HFFc6 (cell line): ENCODE data around the gene ZMIZ2. TPM values are rescaled to one million over a fixed set of nuclear protein-coding genes. Genes with fewer than 3 reads are reported as not detected.
A peak's percentile ranks its signal among the peaks of the same experiment; 100 is the strongest.
"Not testable (repeated sequence)": the region's sequence is repeated elsewhere in the genome, so short reads cannot be mapped to it uniquely, and the experiment has no call there.

Experiments
- DNase-seq: peaks from one replicate; pipeline ENCODE4 v3.0.0-alpha.2; 2018
- H3K27ac Mint-ChIP-seq: 2 replicates; pipeline ENCODE4 v1.8.0; 2020; ENCODE audit warnings: mild to moderate bottlenecking, mixed read lengths
- H3K27me3 Mint-ChIP-seq: 2 replicates; pipeline ENCODE4 v1.8.0; 2021; ENCODE audit warnings: mild to moderate bottlenecking, moderate library complexity, mixed read lengths; ENCODE audit not compliant: insufficient read depth
- H3K36me3 Mint-ChIP-seq: 2 replicates; pipeline ENCODE4 v1.8.0; 2021; ENCODE audit warnings: low read depth, mixed read lengths
- H3K4me1 Mint-ChIP-seq: 2 replicates; pipeline ENCODE4 v1.8.0; 2020; ENCODE audit warnings: low read depth, mixed read lengths
- H3K4me3 Mint-ChIP-seq: 2 replicates; pipeline ENCODE4 v1.8.0; 2020; ENCODE audit warnings: mild to moderate bottlenecking, moderate library complexity, mixed read lengths
- H3K9me3 Mint-ChIP-seq: 2 replicates; pipeline ENCODE4 v1.8.0; 2020; ENCODE audit warnings: mild to moderate bottlenecking, mixed read lengths
- CTCF ChIP-seq: fragments of 200-600 bp; sonication (generic); IDR thresholded peaks from 2 replicates; pipeline ENCODE4 v1.5.0; 2021; ENCODE audit warnings: antibody characterized with exemption, mild to moderate bottlenecking
- total RNA-seq, 6 experiments: library from RNA; stranded (reverse); fragmentation: NEBNext Ultra II Directional; extraction: Animal tissue kit (Norgen Biotek cat#: 25700); gene quantifications; 2 replicates in 1 of 6; 3 replicates in 5 of 6; pipeline ENCODE4 v1.2.3, GENCODE V29; 2021

Gene ZMIZ2
- total RNA-seq, 6 experiments from 2014 or later, result 33.2 to 42.4 (median 36.6) TPM

- no peak for DNase-seq
- peaks cover 55% of the 10 kb centered on the region for H3K36me3 Mint-ChIP-seq
- peaks cover 15% of the 10 kb centered on the region for H3K27me3 Mint-ChIP-seq
- H3K4me1 Mint-ChIP-seq, result peaks cover 49% of the 10 kb centered on the region
- TF ChIP-seq CTCF, result no peak
- H3K9me3 Mint-ChIP-seq, result peaks cover 5% of the 10 kb centered on the region; the same call in 1 of the 2 replicates
- peak overlapping the region; percentile 62 for H3K4me3 Mint-ChIP-seq
- peak overlapping the region; percentile 86 for H3K27ac Mint-ChIP-seq
Observed at GRCh38 chr7:44801890-44802289, 53.2 kb downstream of the ZMIZ2 start.

GRCh38 chr7:44802418-44803025 lies 53.9 kb downstream of the ZMIZ2 start:
- DNase-seq, result no peak
- H3K4me3 Mint-ChIP-seq, result peak overlapping the region; percentile 62; the same call in 1 of the 2 replicates
- H3K9me3 Mint-ChIP-seq, result peaks cover under 1% of the 10 kb centered on the region; the same call in 1 of the 2 replicates
- H3K4me1 Mint-ChIP-seq, result peaks cover 46% of the 10 kb centered on the region
- peaks cover 9% of the 10 kb centered on the region for H3K27me3 Mint-ChIP-seq
- TF ChIP-seq CTCF, result no peak
- peaks cover 49% of the 10 kb centered on the region for H3K36me3 Mint-ChIP-seq
- H3K27ac Mint-ChIP-seq, result peak overlapping the region; percentile 86

GRCh38 chr7:44803828-44804519 lies 55.3 kb downstream of the ZMIZ2 start:
- H3K27ac Mint-ChIP-seq, DNase-seq, H3K4me3 Mint-ChIP-seq, H3K27me3 Mint-ChIP-seq, H3K9me3 Mint-ChIP-seq: not testable (repeated sequence)
- peaks cover 32% of the 10 kb centered on the region for H3K4me1 Mint-ChIP-seq
- H3K36me3 Mint-ChIP-seq, result peaks cover 37% of the 10 kb centered on the region

- Mint-ChIP-seq H3K4me1 (peaks cover 24% of the 10 kb centered on the region), H3K4me3 (no peak overlapping the region), H3K9me3 (no peaks in the 10 kb centered on the region), H3K36me3 (peaks cover 22% of the 10 kb centered on the region), H3K27me3 (peaks cover 3% of the 10 kb centered on the region), H3K27ac (no peak overlapping the region)
- TF ChIP-seq CTCF, result no peak
- DNase-seq, result no peak
Observed at GRCh38 chr7:44805950-44806349, 57.3 kb downstream of the ZMIZ2 start.

- peaks cover 6% of the 10 kb centered on the region; the same call in 1 of the 2 replicates for H3K4me1 Mint-ChIP-seq
- TF ChIP-seq CTCF, result no peak
- peaks cover 1% of the 10 kb centered on the region; the same call in 1 of the 2 replicates for H3K27me3 Mint-ChIP-seq
- no peak for DNase-seq
- H3K9me3 Mint-ChIP-seq, result no peaks in the 10 kb centered on the region
- no peaks in the 10 kb centered on the region for H3K36me3 Mint-ChIP-seq
- no peak overlapping the region for H3K4me3 Mint-ChIP-seq
- no peak overlapping the region for H3K27ac Mint-ChIP-seq
Observed at GRCh38 chr7:44808914-44809393, 60.3 kb downstream of the ZMIZ2 start.

- Mint-ChIP-seq H3K36me3 (no peaks in the 10 kb centered on the region), H3K4me3 (no peak overlapping the region), H3K27ac (no peak overlapping the region), H3K9me3 (no peaks in the 10 kb centered on the region), H3K4me1 (peaks cover 6% of the 10 kb centered on the region; the same call in 1 of the 2 replicates), H3K27me3 (no peaks in the 10 kb centered on the region)
- no peak for TF ChIP-seq CTCF
- no peak for DNase-seq
Observed at GRCh38 chr7:44811093-44811492, 62.4 kb downstream of the ZMIZ2 start.
